ENCODE measurements around the gene TTC8. TPM values are rescaled to one million over a fixed set of nuclear protein-coding genes. Genes with fewer than 3 reads are reported as not detected.
"Not testable (repeated sequence)": the region's sequence is repeated elsewhere in the genome, so short reads cannot be mapped to it uniquely, and the experiment has no call there.

TTC8 gene
- total RNA-seq (2014; rRNA removed; shearing (Covaris generic)): 32.2 and 40.1 TPM in 2 replicates

DNA sequence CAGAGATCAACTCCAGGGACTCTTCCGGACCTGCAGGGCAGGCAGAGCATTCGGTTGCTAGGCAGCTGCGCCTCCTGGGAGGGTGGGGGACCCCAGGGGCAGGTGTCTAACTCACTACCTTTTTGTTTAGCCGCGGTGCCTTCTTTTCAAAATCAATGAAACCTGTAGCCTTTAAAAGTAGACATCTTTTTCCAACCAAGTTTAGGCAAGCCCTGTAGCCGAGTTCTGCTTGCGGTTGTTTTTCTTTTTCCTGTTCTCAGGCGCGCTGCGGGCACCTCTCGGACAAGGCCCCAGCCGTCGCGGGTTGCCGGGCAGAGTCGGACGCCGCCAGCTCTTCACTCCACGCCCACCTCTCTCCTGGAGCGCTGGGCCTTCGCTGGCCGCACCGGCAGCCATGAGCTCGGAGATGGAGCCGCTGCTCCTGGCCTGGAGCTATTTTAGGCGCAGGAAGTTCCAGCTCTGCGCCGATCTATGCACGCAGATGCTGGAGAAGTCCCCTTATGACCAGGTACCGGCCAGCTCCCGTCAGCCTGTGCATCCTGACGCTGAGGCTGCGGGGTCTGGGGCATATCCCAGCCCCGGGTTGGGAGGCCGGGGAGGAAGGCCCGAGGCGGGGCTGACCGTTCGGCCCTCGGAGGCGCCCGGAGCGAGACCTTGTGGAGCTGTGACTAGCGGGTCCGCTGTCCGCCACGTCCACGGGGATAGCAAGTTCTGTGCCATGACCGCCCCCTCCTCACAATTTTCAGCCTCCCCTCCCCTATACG, at the start of gene TTC8:
Gene TTC8, plus strand, starts transcription at position 338 of the 764 bp plus-strand sequence. Its CDS starts 57 bp downstream, at position 395.
- in situ Hi-C loops (cut with HindIII; ENCODE audit: low sequenced_read_pairs): no loop called here
- DNase-seq (ENCODE audit: low spot score): peak; percentile 91

- in situ Hi-C loops (cut with HindIII; ENCODE audit: low sequenced_read_pairs): no loop called here
- DNase-seq (ENCODE audit: low spot score): no peak
Observed at GRCh38 chr14:88775532-88775931, 48.9 kb upstream of the TTC8 start.

GRCh38 chr14:88785911-88786310, 38.5 kb upstream of the TTC8 start:
- in situ Hi-C loops (cut with HindIII; ENCODE audit: low sequenced_read_pairs): no loop called here

GRCh38 chr14:88786715-88787114, 37.7 kb upstream of the TTC8 start:
- DNase-seq (ENCODE audit: low spot score): no peak
- in situ Hi-C loops (cut with HindIII; ENCODE audit: low sequenced_read_pairs): no loop called here

More at GRCh38 chr14:88785911-88786310, 38.5 kb upstream of the TTC8 start:
- no peak for DNase-seq (ENCODE audit: low spot score)

DNA sequence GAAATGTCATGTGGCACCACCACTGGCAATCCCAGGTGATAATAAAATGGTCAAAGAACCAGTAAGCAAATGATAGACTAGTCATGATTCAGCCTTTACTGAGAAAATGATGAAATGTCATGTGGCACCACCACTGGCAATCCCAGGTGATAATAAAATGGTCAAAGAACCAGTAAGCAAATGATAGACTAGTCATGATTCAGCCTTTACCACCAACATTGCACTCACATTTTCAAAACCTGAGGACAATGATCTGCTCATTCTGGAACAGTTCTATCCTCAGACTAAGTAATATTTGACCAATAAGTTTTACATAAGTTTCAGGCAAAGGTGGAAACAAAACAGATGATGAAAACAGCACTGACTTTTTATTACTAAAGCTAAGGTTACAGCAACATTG, 34.9 kb upstream of the TTC8 start:
- in situ Hi-C loops (cut with HindIII; ENCODE audit: low sequenced_read_pairs): not testable (repeated sequence)
- DNase-seq (ENCODE audit: low spot score): peak; percentile 24

- DNase-seq (ENCODE audit: low spot score): peak; percentile 64
- in situ Hi-C loops (cut with HindIII; ENCODE audit: low sequenced_read_pairs): no loop called here
Observed at GRCh38 chr14:88790501-88791251, 33.8 kb upstream of the TTC8 start.

DNA sequence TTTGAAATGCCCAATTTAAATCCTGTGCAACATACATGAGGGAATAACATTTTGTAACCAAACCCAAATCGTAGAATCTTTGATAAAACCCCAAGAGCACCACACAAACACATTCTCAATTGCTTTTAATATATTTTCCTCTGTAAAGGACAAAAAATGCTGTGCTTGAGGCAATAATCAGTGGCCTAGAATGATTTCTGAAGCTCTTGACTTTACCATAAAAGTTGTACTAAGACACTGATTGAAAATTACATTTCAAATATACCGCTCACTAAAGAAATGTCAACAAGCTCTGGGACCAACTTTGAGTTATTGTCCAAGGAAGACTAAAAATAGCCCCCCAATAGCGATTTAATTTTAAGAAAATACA, 33.2 kb upstream of the TTC8 start:
- peak; percentile 57 for DNase-seq (ENCODE audit: low spot score)
- in situ Hi-C loops (cut with HindIII; ENCODE audit: low sequenced_read_pairs): no loop called here

DNA sequence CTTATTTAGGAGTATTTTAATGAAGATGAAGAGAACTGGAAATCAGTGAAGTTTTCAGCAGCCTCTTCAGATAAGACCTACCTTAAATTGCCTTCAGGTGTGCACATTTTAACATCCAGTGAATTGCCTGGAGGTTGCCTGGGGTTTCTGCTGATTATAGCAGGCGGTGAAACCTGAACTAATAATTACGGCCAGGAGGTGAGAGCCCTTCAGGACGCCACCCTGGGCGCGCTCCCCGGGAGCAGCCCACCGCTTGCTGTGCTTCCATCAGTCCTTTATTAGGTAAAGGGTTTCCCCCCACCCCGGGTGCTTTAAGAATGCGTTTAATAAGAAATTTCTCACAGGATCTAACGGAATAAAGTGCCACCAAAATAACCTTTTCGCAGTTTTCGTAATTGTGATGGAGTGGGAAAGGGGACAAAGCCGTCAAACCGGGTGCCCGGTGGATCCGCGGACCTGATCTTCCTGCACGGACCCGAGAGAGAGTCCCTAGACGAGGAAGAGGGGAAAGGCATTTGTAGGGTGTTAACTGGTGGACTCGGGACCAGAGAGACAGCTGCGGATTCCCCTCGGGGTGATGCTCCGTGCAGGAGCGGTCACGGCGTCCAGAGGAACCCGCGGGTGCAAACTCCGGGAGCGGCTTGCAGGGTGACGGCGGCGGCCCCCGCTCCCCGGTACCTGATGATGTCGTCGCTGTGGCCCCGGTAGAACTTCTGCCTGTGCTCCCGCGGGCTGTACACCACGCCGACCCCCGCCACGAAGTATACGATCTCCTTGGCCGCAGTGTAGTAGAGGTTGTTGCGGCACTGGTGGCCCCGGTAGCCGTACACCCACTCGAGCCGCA, 32.6 kb upstream of the TTC8 start:
- in situ Hi-C loops (cut with HindIII; ENCODE audit: low sequenced_read_pairs): no loop called here
- DNase-seq (ENCODE audit: low spot score): peak; percentile 41

DNA sequence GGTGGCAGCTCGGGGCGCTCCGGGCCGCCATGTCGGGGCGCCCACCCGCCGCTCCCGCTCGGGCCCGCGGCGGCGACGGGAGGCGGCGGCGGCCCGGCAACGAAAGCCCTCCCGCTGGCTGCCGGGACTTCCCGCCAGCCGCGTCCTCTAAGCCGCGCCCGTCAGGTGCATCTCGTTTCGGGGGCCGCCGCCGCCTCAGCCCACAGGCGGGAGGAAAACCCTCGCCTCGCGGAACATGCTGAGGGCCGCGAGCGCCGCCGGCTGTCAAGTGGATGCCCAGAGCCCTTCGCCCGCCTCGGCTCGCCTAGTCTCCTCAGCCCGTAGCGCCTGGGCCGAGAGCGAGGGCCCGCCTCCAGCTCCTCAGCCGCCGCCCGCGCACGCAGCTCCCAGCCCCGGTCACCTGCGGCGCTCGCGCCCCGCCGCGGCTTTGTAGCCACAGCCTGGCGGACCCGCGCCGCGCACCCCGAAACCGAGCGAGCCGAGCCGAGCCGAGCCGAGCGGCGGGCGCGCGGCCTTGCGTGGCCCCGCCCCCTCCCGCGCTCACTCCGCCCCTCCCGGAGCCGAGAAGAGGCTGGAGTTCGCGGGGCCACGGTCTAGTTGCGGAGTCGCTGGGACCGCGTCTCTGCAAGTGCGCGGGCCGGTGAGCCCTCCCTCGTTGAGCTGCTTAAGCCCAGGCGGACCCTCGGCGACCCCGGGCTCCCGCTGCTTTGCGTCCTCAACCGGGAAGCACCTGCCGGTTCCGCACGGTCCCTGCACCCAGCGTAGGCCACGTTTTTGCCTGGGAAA, 31.8 kb upstream of the TTC8 start, which contains the start of gene EML5:
Gene EML5, minus strand, starts transcription at position 481 of the 786 bp plus-strand sequence. Its CDS starts 450 bp downstream, at position 31.
- DNase-seq (ENCODE audit: low spot score): peak; percentile 88
- in situ Hi-C loops (cut with HindIII; ENCODE audit: low sequenced_read_pairs): no loop called here

DNA sequence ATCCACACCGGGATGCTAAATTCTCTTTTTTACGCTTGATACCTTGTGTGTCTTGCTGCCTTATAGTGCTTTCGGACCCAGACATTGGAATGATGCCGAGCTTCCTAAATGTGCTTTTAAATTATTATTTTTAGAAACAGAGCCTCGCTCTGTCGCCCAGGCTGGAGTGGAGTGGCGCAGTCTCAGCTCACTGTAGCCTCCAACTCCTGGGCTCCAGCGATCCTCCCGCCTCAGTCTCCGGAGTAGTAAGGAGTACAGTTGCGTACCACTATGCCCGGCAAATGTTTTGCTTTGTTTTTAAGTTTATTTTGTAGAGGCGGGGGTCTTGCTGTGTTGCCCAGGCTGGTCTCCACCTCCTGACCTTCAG, 31.2 kb upstream of the TTC8 start:
- in situ Hi-C loops (cut with HindIII; ENCODE audit: low sequenced_read_pairs): no loop called here
- DNase-seq (ENCODE audit: low spot score): no peak

- no peak for DNase-seq (ENCODE audit: low spot score)
- in situ Hi-C loops (cut with HindIII; ENCODE audit: low sequenced_read_pairs): no loop called here
Observed at GRCh38 chr14:88798156-88798555, 26.3 kb upstream of the TTC8 start.

DNA sequence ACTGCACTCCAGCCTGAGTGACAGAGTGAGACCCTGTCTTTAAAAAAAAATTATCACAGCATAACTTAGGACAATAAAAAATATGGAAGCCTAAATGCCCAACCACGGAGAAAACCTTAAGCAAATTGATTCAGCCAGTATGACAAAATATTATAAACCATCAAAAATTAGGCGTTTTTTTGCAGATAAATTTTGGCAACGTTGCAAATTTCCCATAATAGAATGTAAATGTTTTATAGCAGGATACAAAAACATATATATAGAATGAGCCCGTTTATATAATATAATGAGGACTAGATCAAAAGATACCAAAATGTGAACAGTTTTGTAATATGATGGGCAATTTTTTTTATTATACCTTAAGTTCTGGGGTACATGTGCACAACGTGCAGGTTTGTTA, 24.9 kb upstream of the TTC8 start:
- no peak for DNase-seq (ENCODE audit: low spot score)
- in situ Hi-C loops (cut with HindIII; ENCODE audit: low sequenced_read_pairs): no loop called here

DNA sequence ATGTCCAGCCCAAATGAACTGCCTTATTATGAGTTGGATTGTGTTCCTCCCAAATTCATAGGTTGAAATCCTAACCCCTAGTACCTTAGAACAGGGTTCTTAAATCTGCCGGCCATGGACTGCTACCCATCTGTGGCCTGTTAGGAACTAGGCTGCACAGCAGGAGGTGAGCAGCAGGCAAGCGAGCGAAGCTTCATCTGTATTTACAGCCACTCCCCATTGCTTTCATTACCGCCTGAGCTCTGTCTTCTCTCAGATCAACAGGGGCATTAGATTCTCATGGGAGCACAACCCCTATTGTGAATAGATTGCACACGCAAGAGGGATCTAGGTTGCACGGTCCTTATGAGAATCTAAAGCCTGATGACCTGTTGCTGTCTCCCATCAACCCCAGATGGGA, 21.9 kb upstream of the TTC8 start:
- in situ Hi-C loops (cut with HindIII; ENCODE audit: low sequenced_read_pairs): no loop called here
- no peak for DNase-seq (ENCODE audit: low spot score)

GRCh38 chr14:88804035-88804434, 20.4 kb upstream of the TTC8 start:
- no peak for DNase-seq (ENCODE audit: low spot score)
- in situ Hi-C loops (cut with HindIII; ENCODE audit: low sequenced_read_pairs): no loop called here

DNA sequence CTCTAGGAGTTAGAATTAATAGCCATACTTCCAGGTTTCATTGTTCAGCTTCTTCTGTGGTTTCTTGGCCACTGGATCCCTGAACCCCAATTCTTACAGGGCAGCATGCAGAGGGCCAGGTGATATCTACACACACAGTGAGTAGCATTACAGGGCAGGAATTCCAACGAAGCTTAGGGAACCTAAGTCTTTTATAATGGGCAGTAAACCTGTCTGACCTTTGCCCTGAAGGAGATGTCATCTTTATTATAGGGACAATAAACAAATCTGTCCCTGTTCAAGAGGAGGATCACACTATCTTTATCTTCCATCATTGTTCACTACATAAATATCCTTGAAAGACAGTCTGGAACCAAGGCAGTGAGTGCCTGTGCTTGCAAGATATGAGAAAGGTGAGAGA, 20.0 kb upstream of the TTC8 start:
- DNase-seq (ENCODE audit: low spot score): no peak
- in situ Hi-C loops (cut with HindIII; ENCODE audit: low sequenced_read_pairs): no loop called here

DNA sequence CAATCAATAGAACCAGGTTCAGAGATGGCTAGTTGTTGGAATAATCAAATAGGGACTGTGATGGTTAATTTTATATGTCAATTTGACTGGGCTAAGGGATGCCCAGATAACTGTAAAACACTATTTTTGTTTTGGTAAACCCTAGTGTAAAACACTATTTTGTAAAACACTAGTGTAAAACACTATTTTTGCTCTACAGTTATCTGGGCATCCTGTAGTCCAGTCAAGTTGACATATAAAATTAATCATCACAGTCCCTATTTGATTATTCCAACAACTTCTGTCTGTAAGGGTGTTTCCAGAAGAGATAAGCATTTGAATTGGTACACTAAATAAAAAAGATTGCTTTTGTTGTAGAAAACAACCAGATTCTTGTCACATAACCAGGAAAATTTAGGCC, 16.1 kb upstream of the TTC8 start:
- in situ Hi-C loops (cut with HindIII; ENCODE audit: low sequenced_read_pairs): no loop called here
- DNase-seq (ENCODE audit: low spot score): no peak

- in situ Hi-C loops (cut with HindIII; ENCODE audit: low sequenced_read_pairs): no loop called here
Observed at GRCh38 chr14:88815980-88816379, 8.5 kb upstream of the TTC8 start.

GRCh38 chr14:88818018-88818417, 6.4 kb upstream of the TTC8 start:
- in situ Hi-C loops (cut with HindIII; ENCODE audit: low sequenced_read_pairs): no loop called here
- no peak for DNase-seq (ENCODE audit: low spot score)

More at GRCh38 chr14:88815980-88816379, 8.5 kb upstream of the TTC8 start:
- DNase-seq (ENCODE audit: low spot score): no peak

DNA sequence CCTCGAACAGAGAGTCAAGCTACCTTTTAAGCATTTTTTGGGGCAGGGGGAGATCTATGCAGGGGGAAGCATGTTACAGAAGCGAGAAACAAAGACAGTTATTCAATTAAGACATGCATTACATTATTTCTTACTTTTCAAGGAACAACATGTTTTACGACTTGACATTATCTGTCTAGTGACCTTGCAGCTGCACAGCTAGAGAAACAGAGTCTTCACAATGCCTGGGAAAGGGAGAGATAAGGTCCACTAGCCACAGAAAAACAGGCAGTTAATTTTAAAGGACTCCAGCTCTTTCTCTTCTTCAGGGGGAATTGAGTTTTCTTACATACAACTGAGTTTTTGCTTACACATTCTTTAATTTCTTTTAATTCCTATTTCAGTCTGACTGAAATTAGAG, 4.8 kb upstream of the TTC8 start:
- DNase-seq (ENCODE audit: low spot score); in situ Hi-C loops (cut with HindIII; ENCODE audit: low sequenced_read_pairs): not testable (repeated sequence)

Data from G401 (cell line).